A549 treated with Hydrocortisone at 1 μM for 4 hours (cell line): ENCODE data around the gene GOLGA6L7. TPM values are rescaled to one million over a fixed set of nuclear protein-coding genes. Genes with fewer than 3 reads are reported as not detected.

Experiments
- total RNA-seq: library from RNA; stranded (reverse); fragments of 200-300 nt; extraction: Qiagen RNA extraction; gene quantifications from 5 replicates; pipeline ENCODE4 v1.2.3, GENCODE V29; 2022

GOLGA6L7 gene
- total RNA-seq: not detected in 5 replicates

GRCh38 chr15:28848521-28848920, at the start of gene GOLGA6L7:
TSS of gene GOLGA6L7 (minus strand) at chr15:28848644. CDS start at chr15:28848549, 95 bp downstream.

GRCh38 chr15:28885630-28886430, 37.4 kb upstream of the GOLGA6L7 start, which contains the start of gene APBA2:
TSS of gene APBA2 (plus strand) at chr15:28885974. CDS start at chr15:29053885, 167,911 bp downstream.

Other genes starting within 250 kb of the GOLGA6L7 start
- gene GOLGA8M, start 136.2 kb downstream of the GOLGA6L7 start, total RNA-seq: 0.05 to 0.07 TPM in 2 of 5 replicates, not detected in the others
- 16.3 to 21.2 TPM (median 18.2 TPM) in 5 replicates for gene APBA2, start 37.3 kb upstream of the GOLGA6L7 start, total RNA-seq